CD4-positive, alpha-beta T cell (primary cell): Measurements from ENCODE around the gene CA7. TPM values are rescaled to one million over a fixed set of nuclear protein-coding genes. Genes with fewer than 3 reads are reported as not detected.

ENCODE experiments used
- ATAC-seq: fragments of 200-7000 bp; cut with Tn5 transposase; one replicate; pipeline ENCODE4 v1.10.0; 2022; ENCODE audit warnings: mild to moderate bottlenecking; ENCODE audit not compliant: poor library complexity
- CTCF ChIA-PET: fragments of 350-600 bp; sonication (Branson Sonifier 250); formaldehyde crosslinking; loops from one replicate; lab custom pipeline; 2021; ENCODE audit warnings: antibody characterized with exemption, inconsistent platforms; lab: Charles Lee
- POLR2A ChIA-PET: fragments of 350-600 bp; sonication (Branson Sonifier 250); formaldehyde crosslinking; loops from one replicate; lab custom pipeline; 2021; ENCODE audit warnings: antibody characterized with exemption, inconsistent platforms; lab: Charles Lee
- DNase-seq, 14 experiments: peaks; one replicate each; pipeline ENCODE4 v3.0.0-alpha.2; 2013 to 2020; ENCODE audit warnings: mixed read lengths in 2 of 14
- H3K27ac ChIP-seq, 2 donors: one replicate each; pipeline versions ENCODE4 v1.5.1 to v1.7.0; 2013; ENCODE audit warnings: low read length in 2 of 2, low read depth in 1 of 2, mild to moderate bottlenecking in 1 of 2
- H3K27me3 ChIP-seq, 2 experiments: 1 replicate in 1 of 2; 2 replicates in 1 of 2; pipeline versions ENCODE4 v1.6.1 to v1.7.0; 2013; ENCODE audit warnings: low read length in 2 of 2, control low read depth in 1 of 2, mild to moderate bottlenecking in 1 of 2, moderate library complexity in 1 of 2; ENCODE audit not compliant: insufficient read depth in 2 of 2, control insufficient read depth in 1 of 2
- H3K36me3 ChIP-seq: one replicate; pipeline ENCODE4 v1.6.1; 2013; ENCODE audit warnings: low read length, control low read depth; ENCODE audit not compliant: insufficient read depth
- H3K4me1 ChIP-seq: one replicate; pipeline ENCODE4 v1.6.1; 2013; ENCODE audit warnings: low read length, control low read depth; ENCODE audit not compliant: insufficient read depth
- H3K4me3 ChIP-seq: one replicate; pipeline ENCODE4 v1.5.1; 2013; ENCODE audit warnings: mild to moderate bottlenecking, low read length, moderate library complexity
- H3K9me3 ChIP-seq, 2 experiments: 1 replicate in 1 of 2; 2 replicates in 1 of 2; pipeline versions ENCODE4 v1.6.1 to v1.7.0; 2013; ENCODE audit warnings: low read length in 2 of 2, mild to moderate bottlenecking in 2 of 2, control low read depth in 1 of 2, moderate library complexity in 1 of 2; ENCODE audit not compliant: control insufficient read depth in 1 of 2, insufficient read depth in 1 of 2
- H3K27ac Mint-ChIP-seq: one replicate; pipeline ENCODE4 v1.8.0; 2020; ENCODE audit warnings: mixed read lengths
- H3K27me3 Mint-ChIP-seq: one replicate; pipeline ENCODE4 v1.8.0; 2021; ENCODE audit warnings: mixed read lengths
- H3K36me3 Mint-ChIP-seq: one replicate; pipeline ENCODE4 v1.8.0; 2021; ENCODE audit warnings: low read depth, mixed read lengths
- H3K4me1 Mint-ChIP-seq: one replicate; pipeline ENCODE4 v1.8.0; 2021; ENCODE audit warnings: low read depth, mixed read lengths
- H3K4me3 Mint-ChIP-seq: one replicate; pipeline ENCODE4 v1.8.0; 2020; ENCODE audit warnings: mild to moderate bottlenecking, mixed read lengths
- H3K9me3 Mint-ChIP-seq: one replicate; pipeline ENCODE4 v1.8.0; 2020; ENCODE audit warnings: mixed read lengths
- intact Hi-C, 2 experiments: fragments of 100-400 bp; cut with DNase I in 1 of 2; cut with micrococcal nuclease in 1 of 2; formaldehyde crosslinking; loops; one replicate each; pipeline versions ENCODE4 v1.15.1 to v1.9.0; 2023 to 2025; cut with DNase I, micrococcal nuclease
- total RNA-seq, 174 experiments: library from RNA in 2 of 174; stranded (reverse) in 2 of 174; gene quantifications; one replicate each; pipeline ENCODE4 v1.2.3 and lab custom pipeline; 2021 to 2026
- TF ChIP-seq, protein P1 (sequence below): fragments of 200-600 bp; IDR thresholded peaks from one replicate; pipeline ENCODE4 v1.8.0; 2022; ENCODE audit warnings: antibody characterized with exemption, mild to moderate bottlenecking

CA7 gene
- total RNA-seq, 2 experiments from 2014 or later: not detected

DNA sequence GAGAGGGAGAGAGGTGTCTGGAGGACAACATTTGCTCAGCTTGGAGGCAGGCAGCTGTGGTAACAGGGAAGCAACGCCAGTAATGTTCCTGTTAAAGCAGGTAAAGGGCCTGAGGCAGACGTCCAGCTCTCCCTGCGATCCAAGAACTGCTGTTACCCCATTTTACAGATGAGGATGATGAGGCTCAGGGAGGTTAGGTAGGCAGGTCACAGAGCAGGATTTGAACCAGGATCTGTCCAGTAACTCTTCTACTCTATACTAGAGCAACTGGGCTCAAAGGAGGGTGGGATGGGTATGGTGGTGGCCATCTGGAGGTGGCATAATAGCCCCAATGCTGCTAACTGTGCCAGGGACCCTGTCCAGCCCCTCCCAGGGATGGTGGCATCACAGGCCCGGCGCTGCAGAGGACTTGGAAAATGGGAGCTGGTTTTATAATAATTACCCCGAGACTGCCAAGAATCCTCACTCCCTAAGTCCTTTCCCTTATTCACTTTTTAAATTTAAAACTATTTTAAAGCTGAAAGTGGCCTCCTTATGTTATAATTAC lies 12.0 kb downstream of the CA7 start:
- ChIA-PET CTCF (interaction anchor here (0.6 kb wide), 1 partner anchor 19 kb away, joined by 3 read pairs; no protein-coding TSS in a partner anchor), POLR2A (no interaction called here)
- DNase-seq: no peak
- Mint-ChIP-seq H3K36me3 (no peaks in the 10 kb centered on the region), H3K27me3 (no peaks in the 10 kb centered on the region), H3K4me3 (no peak overlapping the region), H3K27ac (no peak overlapping the region), H3K4me1 (no peaks in the 10 kb centered on the region), H3K9me3 (no peaks in the 10 kb centered on the region)
- TF ChIP-seq, protein P1, sequence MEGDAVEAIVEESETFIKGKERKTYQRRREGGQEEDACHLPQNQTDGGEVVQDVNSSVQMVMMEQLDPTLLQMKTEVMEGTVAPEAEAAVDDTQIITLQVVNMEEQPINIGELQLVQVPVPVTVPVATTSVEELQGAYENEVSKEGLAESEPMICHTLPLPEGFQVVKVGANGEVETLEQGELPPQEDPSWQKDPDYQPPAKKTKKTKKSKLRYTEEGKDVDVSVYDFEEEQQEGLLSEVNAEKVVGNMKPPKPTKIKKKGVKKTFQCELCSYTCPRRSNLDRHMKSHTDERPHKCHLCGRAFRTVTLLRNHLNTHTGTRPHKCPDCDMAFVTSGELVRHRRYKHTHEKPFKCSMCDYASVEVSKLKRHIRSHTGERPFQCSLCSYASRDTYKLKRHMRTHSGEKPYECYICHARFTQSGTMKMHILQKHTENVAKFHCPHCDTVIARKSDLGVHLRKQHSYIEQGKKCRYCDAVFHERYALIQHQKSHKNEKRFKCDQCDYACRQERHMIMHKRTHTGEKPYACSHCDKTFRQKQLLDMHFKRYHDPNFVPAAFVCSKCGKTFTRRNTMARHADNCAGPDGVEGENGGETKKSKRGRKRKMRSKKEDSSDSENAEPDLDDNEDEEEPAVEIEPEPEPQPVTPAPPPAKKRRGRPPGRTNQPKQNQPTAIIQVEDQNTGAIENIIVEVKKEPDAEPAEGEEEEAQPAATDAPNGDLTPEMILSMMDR: no peak
- Histone ChIP-seq H3K36me3 (no peaks in the 10 kb centered on the region), H3K27me3 (no peaks in the 10 kb centered on the region), H3K9me3 (no peaks in the 10 kb centered on the region), H3K4me3 (no peak overlapping the region), H3K4me1 (no peaks in the 10 kb centered on the region), H3K27ac (no peak overlapping the region)
- no peak for ATAC-seq
- intact Hi-C loops: no loop called here

DNA sequence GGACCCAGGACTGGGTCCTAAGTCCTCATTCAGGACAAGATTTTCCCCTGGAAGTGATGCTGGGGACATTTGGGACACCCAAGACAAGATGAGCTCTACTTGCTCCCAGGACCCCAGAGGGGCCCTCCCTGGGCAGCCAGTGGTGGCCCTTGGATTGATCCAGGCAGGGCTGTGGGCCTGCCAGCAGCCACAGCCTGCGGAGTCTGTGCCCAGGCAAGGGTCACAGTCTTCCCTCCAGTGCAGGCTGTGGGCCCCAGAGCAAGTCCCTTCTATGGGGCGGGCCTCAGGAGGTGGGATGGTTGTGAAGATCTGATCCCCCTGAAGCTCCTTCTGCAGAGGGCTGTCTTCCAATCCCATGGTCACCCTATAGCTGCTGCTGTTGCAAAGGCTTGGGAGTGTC lies 12.6 kb downstream of the CA7 start:
- ChIA-PET CTCF (no interaction called here), POLR2A (no interaction called here)
- H3K4me1 Mint-ChIP-seq: no peaks in the 10 kb centered on the region
- no peak for DNase-seq
- intact Hi-C loops: no loop called here
- no peak overlapping the region for H3K4me3 Mint-ChIP-seq
- no peak overlapping the region for H3K4me3 ChIP-seq
- no peak overlapping the region for H3K27ac ChIP-seq
- TF ChIP-seq, protein P1: no peak
- H3K27me3 Mint-ChIP-seq: no peaks in the 10 kb centered on the region
- H3K27ac Mint-ChIP-seq: no peak overlapping the region
- no peak for ATAC-seq
- H3K36me3 Mint-ChIP-seq: no peaks in the 10 kb centered on the region
- no peaks in the 10 kb centered on the region for H3K4me1 ChIP-seq
- no peaks in the 10 kb centered on the region for H3K9me3 ChIP-seq
- H3K27me3 ChIP-seq: no peaks in the 10 kb centered on the region
- H3K9me3 Mint-ChIP-seq: no peaks in the 10 kb centered on the region
- no peaks in the 10 kb centered on the region for H3K36me3 ChIP-seq

DNA sequence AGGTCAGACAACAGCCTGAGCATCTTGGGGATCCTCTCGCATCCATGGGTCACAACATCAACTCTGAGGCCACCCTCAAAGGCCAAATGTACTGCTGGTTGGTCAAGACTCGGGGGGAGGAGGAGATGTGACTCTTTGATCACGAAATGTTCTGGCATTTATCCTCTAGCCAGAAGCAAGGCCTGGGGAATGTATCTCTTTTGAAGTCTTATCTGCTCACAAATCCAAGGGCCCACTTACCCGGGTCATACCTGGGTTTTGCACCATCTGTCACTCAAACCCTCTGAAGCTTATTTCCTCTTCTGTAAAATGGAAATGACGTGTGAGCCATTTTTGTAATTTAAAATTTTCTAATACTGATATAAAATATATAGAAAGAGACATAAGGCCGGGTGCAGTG lies 13.2 kb downstream of the CA7 start:
- ATAC-seq (no peak), DNase-seq (no peak)
- Mint-ChIP-seq H3K27ac (no peak overlapping the region), H3K4me1 (no peaks in the 10 kb centered on the region), H3K4me3 (no peak overlapping the region), H3K36me3 (no peaks in the 10 kb centered on the region), H3K27me3 (no peaks in the 10 kb centered on the region), H3K9me3 (no peaks in the 10 kb centered on the region)
- H3K4me1 ChIP-seq: no peaks in the 10 kb centered on the region
- H3K9me3 ChIP-seq: no peaks in the 10 kb centered on the region
- no peak overlapping the region for H3K4me3 ChIP-seq
- ChIA-PET POLR2A (interaction anchor here (0.8 kb wide), 1 partner anchor 27 kb away, joined by 4 read pairs; the partner anchor contains the start of gene NAE1), CTCF (no interaction called here)
- no peaks in the 10 kb centered on the region for H3K27me3 ChIP-seq
- H3K27ac ChIP-seq: no peak overlapping the region
- H3K36me3 ChIP-seq: no peaks in the 10 kb centered on the region
- TF ChIP-seq, protein P1: no peak
- intact Hi-C loops: no loop called here
